Measurements from ENCODE around the gene IQSEC1. TPM values are rescaled to one million over a fixed set of nuclear protein-coding genes. Genes with fewer than 3 reads are reported as not detected.

The IQSEC1 gene
- total RNA-seq, 1 experiment from 2014 or later, result 28.1 TPM

GRCh38 chr3:13120928-13121552 is 47.8 kb upstream of the IQSEC1 start:
- no peak overlapping the region for H2AFZ ChIP-seq (ENCODE audit: low read depth, low read length, poor library complexity, severe bottlenecking)
- no peak overlapping the region for H3K4me3 ChIP-seq (replicated peaks in 1 of 2; ENCODE audit: low read depth in 1 of 2, low read length in 2 of 2)
- no peaks in the 10 kb centered on the region for H3K79me2 ChIP-seq (ENCODE audit: insufficient read depth, low read length)
- no peaks in the 10 kb centered on the region for H3K36me3 ChIP-seq (ENCODE audit: control insufficient read depth in 1 of 2, insufficient read depth in 2 of 2, low read length in 2 of 2)
- H3K4me2 ChIP-seq (ENCODE audit: low read length), result no peak overlapping the region
- no peak overlapping the region for H3K9ac ChIP-seq (ENCODE audit: low read length)
- POLR2A ChIA-PET, result no interaction called here
- no peak for ATAC-seq
- no TSS peak for BruUV-seq (replicated peaks)
- H3K9me2 ChIP-seq (ENCODE audit: insufficient read depth), result no peaks in the 10 kb centered on the region
- CTCF ChIA-PET, result no interaction called here
- 0 out of 2 replicates have a peak, but pooled peaks cover under 1% of the 10 kb centered on the region for H3K27me3 ChIP-seq (ENCODE audit: insufficient read depth, low read length)
- H3K4me1 ChIP-seq (ENCODE audit: control insufficient read depth in 1 of 2, insufficient read depth in 2 of 2, low read length in 2 of 2), result no peaks in the 10 kb centered on the region
- no peak for DNase-seq (ENCODE audit: low read depth, low spot score)
- no peak overlapping the region for H3K27ac ChIP-seq (ENCODE audit: low read depth, low read length)
- H4K20me1 ChIP-seq (ENCODE audit: insufficient read depth), result no peaks in the 10 kb centered on the region
- intact Hi-C loops (cut with micrococcal nuclease), result no loop called here
- no peak for TF ChIP-seq JUND (IDR thresholded peaks at IDR 0.05)
- TF ChIP-seq ELF1 (IDR thresholded peaks at IDR 0.05; ENCODE audit: borderline replicate concordance, low read depth), result no peak
- no peak for TF ChIP-seq REST (IDR thresholded peaks at IDR 0.05; ENCODE audit: low read depth)
- TF ChIP-seq CEBPB (IDR thresholded peaks at IDR 0.05; ENCODE audit: low read depth), result no peak
- no peak for TF ChIP-seq RAD21 (IDR thresholded peaks at IDR 0.05; ENCODE audit: low read depth)
- TF ChIP-seq YY1 (IDR thresholded peaks at IDR 0.05; ENCODE audit: extremely low read depth, insufficient replicate concordance, low read depth, low read length), result no peak
- TF ChIP-seq ZBTB33 (IDR thresholded peaks at IDR 0.05; ENCODE audit: extremely low read depth, insufficient replicate concordance, low read length), result no peak
- no peak for TF ChIP-seq SIN3A (IDR thresholded peaks at IDR 0.05; ENCODE audit: low read depth)
- no peak for TF ChIP-seq POLR2AphosphoS5 (IDR thresholded peaks at IDR 0.05; ENCODE audit: low read depth, low read length)
- TF ChIP-seq ZFX (IDR thresholded peaks at IDR 0.05), result no peak
- TF ChIP-seq CTCF (IDR thresholded peaks at IDR 0.05 in 2 of 3, conservative IDR thresholded peaks at IDR 0.05 in 1 of 3; ENCODE audit: borderline replicate concordance in 1 of 3, insufficient read depth in 1 of 3, low read depth in 2 of 3, low read length in 2 of 3), result no peak
- TF ChIP-seq SRF (IDR thresholded peaks at IDR 0.05; ENCODE audit: low read depth), result no peak
- no peak for TF ChIP-seq EGR1 (IDR thresholded peaks at IDR 0.05; ENCODE audit: low read depth)
- no peak for TF ChIP-seq EZH2phosphoT487 (IDR thresholded peaks at IDR 0.05; ENCODE audit: borderline replicate concordance)
- no peak for TF ChIP-seq FOSL1 (IDR thresholded peaks at IDR 0.05; ENCODE audit: low read depth)
- TF ChIP-seq TCF7L2 (IDR thresholded peaks at IDR 0.05; ENCODE audit: borderline replicate concordance, extremely low read depth, insufficient read depth, insufficient read length), result no peak
- no peak for TF ChIP-seq ZNF274 (IDR thresholded peaks at IDR 0.05; ENCODE audit: low read depth, low read length)
- TF ChIP-seq POLR2A (IDR thresholded peaks at IDR 0.05; ENCODE audit: borderline replicate concordance, extremely low read depth, insufficient read depth, insufficient read length), result no peak
- no peaks in the 10 kb centered on the region for H3K9me3 ChIP-seq (ENCODE audit: control insufficient read depth in 1 of 2, insufficient read depth in 1 of 2, low read depth in 1 of 2, low read length in 2 of 2)
- RAD21 ChIA-PET (ENCODE audit: low non-redundant PET in 1 of 2, low total read pairs in 2 of 2, uncharacterized antibody in 2 of 2, unreplicated experiment in 2 of 2), result no interaction called here
